Daoy (cell line): ENCODE results near the gene GRIA4. TPM values are rescaled to one million over a fixed set of nuclear protein-coding genes. Genes with fewer than 3 reads are reported as not detected.

Experiments
- DNase-seq: peaks from one replicate; pipeline ENCODE4 v3.0.0-alpha.2; 2015; ENCODE audit warnings: low read depth
- total RNA-seq: library from RNA; depleted of rRNA; stranded (reverse); fragments of >200 nt; shearing (Covaris generic); gene quantifications from 2 replicates; pipeline ENCODE4 v1.2.3, GENCODE V29; 2014

Gene GRIA4
- total RNA-seq, 1 experiment from 2014 or later: 1.5 TPM

- no peak for DNase-seq
Measured at GRCh38 chr11:105789579-105790420, 179.9 kb downstream of the GRIA4 start.

GRCh38 chr11:105790840-105791239, 181.0 kb downstream of the GRIA4 start:
- no peak for DNase-seq

GRCh38 chr11:105793092-105793491, 183.2 kb downstream of the GRIA4 start:
- no peak for DNase-seq

DNA sequence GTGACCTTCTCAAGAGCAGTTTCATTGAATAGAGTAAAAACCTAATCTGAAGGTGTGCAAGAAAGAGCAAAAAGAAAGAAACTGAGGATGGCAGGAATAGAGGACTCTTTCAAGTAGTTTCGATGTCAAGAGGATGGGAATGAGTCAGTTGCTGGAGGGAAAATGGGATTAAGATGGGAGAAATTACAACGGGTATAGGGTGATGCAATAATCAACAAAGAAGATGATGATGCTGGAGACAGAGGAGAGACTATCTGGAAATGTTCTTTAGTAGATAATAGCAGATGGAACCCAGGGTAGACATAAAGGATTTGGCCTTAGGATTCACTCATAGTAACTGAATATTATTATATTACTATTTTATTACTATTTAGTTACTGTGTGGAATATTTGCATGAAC, 189.4 kb downstream of the GRIA4 start:
- DNase-seq: no peak

- DNase-seq: no peak
Measured at GRCh38 chr11:105799728-105800462, 190.0 kb downstream of the GRIA4 start.

DNA sequence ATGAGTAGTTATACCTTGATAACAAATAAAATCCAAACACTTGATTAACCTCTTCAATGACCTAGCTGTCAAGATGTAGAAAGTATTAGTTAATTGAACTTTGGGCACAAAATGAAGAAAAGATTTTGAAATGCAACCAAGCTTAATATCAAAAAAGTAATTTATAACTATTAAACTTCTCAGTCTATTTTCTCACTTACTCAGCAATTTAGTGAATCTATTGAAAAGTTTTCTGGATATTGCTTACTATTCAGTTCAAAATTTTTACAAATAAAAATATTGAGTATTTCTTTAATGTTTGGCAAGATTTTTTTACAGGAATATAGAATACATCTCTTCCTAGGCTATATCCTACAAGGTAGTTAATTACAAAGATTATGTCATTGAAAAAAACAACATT, 192.5 kb downstream of the GRIA4 start:
- DNase-seq: no peak

GRCh38 chr11:105811242-105811641, 201.4 kb downstream of the GRIA4 start:
- no peak for DNase-seq

DNA sequence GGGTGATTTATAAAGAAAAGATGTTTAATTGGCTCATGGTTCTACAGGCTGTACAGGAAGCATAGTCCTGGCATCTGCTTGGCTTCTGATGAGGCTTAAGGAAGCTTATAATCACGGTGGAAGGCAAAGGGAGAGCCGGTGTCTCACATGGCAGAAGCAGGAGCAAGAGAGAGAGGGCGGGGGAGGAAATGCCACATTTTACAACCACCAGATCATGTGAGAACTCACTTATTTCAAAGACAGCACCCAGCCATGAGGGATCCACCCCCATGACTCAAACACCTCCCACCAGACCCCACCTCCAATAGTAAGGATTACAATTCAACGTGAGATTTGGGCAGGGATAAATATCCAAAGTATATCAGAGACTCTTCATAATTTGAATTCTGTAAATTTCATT, 211.5 kb downstream of the GRIA4 start:
- DNase-seq: peak; percentile 11

DNA sequence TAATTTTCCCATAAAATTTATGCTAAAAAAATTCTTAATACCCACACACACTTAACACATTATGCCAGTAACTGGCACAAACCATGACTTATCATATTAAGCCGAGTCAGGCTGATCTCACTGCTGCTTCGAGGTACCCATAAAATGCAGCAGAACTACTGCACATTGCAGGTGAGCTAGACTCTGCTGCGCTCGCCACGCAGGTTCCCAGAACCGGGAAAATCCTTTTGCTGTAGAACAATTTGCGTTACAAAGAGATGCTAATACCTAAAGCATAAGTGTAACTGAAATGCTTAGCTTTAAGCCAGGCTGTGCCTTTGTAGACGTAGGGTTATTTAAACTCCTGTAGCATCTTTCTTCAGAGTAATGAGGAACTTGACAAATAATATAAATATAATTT, 211.9 kb downstream of the GRIA4 start:
- DNase-seq: no peak

DNA sequence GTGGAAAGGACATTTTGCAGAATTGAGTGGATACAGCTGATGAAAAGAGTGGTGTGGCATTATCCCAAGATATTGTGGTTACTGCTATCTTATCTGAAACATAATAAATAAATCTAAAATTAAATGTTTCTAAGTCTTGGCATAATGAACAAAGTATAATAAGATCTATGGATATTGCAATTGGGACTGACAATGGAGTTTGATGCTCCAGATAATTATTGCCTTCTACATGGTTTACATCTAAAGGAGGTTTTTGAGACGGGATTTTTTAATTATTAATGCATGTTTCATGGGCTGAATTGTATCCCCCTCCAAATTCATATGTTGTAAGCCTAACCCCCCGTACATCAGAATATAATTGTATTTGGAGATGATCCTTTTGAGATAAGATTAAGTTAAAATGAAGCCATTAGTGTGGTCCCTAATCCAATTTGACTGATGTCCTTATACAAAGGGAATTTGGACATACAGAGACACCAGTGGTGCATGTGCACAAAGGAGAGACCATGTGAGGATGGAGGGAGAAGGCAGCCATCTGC, 213.7 kb downstream of the GRIA4 start:
- DNase-seq: no peak

DNA sequence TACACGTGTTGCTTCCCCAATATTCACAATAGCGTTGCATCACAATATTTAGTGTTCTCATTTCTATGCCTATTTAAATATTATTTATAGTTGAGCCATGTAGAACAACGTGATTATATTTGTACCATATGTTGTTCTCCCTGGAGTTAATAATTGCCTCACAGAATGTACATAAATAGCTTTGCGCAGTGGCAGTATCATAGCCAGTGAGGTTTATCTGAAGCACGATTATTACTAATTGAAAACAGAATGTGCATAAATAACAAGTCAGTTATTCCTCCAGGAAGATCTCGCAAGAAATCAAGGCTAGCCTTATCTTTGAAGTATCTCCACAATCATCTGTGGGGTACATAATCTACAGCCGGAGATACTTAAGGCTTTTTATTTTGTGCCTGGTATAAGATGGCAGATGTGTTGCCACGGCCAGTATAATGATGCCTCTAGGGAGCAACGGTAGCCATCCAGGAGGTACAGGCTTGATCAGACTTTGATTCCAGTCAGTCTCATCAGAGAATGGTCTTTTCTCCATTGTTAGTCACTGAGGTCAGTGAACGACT, 214.7 kb downstream of the GRIA4 start:
- no peak for DNase-seq

DNA sequence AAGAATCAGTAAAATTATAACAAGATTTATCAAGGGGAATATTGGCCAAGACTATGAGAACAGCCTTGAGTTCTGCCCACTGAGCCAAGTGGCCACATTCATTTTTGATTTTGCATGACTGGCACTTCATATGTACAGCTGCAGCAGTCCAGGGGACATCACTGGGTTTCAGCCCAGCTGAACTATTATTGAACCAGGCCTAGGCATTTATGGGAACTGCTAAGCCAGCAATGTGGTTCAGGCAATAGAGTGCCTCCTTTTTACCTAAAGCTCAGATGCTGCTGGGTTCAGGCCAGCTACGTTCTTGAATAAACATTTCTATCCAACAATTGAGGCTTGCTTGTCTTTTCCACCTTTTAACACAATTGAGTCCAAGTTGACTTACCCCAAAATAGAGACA, 215.3 kb downstream of the GRIA4 start:
- DNase-seq: no peak

- no peak for DNase-seq
Measured at GRCh38 chr11:105827906-105828305, 218.0 kb downstream of the GRIA4 start.

DNA sequence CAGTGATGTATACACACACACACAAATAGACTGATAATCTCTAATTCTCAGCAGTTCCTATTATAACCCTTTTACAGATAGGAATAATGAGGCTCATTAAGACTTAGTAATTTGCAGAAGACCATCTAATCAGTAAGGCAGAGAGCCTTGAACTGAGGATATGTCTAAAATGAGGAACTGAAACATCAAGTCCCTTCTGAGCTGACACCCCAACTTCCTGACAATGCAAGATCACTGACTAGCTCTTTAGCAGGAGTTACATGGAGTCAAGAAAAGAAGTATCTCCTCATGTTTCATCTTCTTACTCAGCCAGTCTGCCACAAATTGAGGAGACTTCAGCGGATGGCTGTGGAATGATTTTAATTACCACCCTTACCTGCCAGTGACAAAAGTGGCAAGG, 219.2 kb downstream of the GRIA4 start:
- no peak for DNase-seq

DNA sequence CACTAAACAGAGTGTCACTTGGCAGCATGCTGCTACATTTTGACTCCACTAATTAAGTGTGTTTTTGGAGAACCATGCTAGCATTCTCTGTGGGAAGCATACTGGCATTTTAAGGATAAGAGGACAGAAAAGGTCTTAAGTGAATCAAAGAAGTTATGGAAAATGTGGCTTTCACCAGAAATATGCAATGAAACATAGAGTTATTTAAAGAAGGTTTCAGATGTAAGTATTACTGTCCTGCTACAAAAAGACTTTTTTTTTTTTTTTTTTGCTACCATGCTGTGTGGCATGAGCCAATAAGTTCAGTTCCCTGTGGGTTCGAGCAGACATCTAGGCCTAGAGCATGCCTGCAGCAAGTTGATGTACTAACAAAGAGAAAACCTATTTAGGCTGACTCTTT, 224.6 kb downstream of the GRIA4 start:
- DNase-seq: no peak

DNA sequence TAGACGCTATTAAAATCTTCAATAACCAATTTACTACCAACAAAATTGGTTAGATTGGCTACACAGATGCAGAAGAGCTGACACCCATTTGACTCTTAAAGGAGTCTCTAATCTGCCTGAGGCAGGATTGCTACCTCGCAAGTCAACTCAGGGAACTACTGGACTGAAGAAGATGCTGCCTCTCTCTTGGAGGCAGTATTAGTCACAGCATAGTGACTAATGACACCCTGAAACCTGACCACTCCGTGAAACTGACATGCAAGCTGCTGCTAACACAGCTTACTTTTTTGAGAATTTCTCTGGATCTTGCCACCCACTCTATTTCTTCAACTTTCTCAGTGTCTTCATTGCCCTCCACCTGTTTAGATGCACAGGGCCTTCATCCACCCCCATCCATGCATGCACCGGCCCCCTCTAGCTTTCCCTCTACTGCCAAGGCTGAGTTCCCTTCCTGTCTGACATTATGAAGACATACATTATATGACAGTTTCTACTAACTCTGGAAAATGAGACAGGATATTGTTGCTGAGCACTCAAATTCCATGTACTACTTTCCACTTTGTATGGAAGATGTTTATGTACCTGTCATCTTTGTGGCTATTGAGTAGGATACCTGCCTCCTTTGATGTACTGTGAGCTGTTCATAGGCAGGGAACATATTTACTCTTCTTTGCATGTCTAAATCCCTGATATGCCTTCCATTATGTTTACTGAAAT, 229.0 kb downstream of the GRIA4 start:
- DNase-seq: peak; percentile 35

DNA sequence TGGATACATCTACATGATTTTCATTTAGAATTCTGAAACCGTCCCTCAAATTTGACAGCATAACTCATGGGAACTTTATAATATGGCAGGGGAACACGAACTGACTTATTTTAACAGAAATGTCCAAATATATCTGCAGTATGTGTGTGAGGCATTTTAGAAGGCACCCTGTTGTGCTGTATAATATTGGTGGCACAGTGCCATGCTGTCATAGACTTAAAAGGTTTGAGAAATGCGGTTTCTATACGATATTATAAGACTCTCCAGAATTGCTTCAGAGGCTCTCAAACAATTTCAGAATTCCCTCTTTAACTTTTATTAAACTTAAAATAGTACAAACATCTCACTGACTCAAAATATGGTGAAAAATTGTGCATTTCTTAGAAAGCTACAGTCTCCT, 230.5 kb downstream of the GRIA4 start:
- DNase-seq: no peak

DNA sequence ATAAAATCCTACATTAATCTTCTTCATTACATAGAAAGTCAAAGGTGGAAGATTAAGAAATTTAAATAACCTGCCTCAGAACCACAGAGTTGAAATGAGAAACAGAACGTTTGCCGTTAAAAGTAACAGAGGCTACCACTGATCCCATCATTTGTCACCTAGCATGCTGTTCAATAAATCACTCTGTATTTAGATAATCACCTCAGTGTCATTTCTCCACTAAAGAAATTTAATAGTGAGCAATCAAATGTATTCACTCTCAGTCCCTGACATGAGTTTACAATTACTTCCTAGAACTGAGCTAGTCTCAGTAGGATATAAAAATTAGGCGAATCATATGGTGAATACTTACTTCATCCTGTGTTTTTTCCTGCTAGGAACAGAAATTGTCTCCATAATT, 242.5 kb downstream of the GRIA4 start:
- DNase-seq: no peak

GRCh38 chr11:105854269-105854668, 244.4 kb downstream of the GRIA4 start:
- no peak for DNase-seq

GRCh38 chr11:105856954-105857353, 247.1 kb downstream of the GRIA4 start:
- no peak for DNase-seq

GRCh38 chr11:105857728-105858127, 247.9 kb downstream of the GRIA4 start:
- no peak for DNase-seq

- no peak for DNase-seq
Measured at GRCh38 chr11:105858841-105859240, 249.0 kb downstream of the GRIA4 start.
